Bronchial epithelial cell (primary cell): Measurements from ENCODE around the gene PLOD2. TPM values are rescaled to one million over a fixed set of nuclear protein-coding genes. Genes with fewer than 3 reads are reported as not detected.

ENCODE experiments used
- DNase-seq: peaks from one replicate; pipeline ENCODE4 v3.0.0-alpha.2; 2010; ENCODE audit warnings: low read depth
- FAIRE-seq: peaks from 2 replicates; lab custom pipeline; 2011; peaks lifted over from hg19 to GRCh38; lab: Jason Lieb, UNC
- H3K27me3 ChIP-seq: 2 replicates; pipeline ENCODE4 v1.5.1; 2011; ENCODE audit warnings: low read length; ENCODE audit not compliant: control insufficient read depth, insufficient read depth
- H3K36me3 ChIP-seq: 2 replicates; pipeline ENCODE4 v1.5.1; 2011; ENCODE audit warnings: low read length; ENCODE audit not compliant: control insufficient read depth, insufficient read depth
- H3K4me3 ChIP-seq: 2 replicates; pipeline ENCODE4 v1.5.1; 2011; ENCODE audit warnings: mild to moderate bottlenecking, low read depth, low read length, control low read depth
- CTCF ChIP-seq: IDR thresholded peaks from 2 replicates; pipeline ENCODE4 v1.5.1; 2011; ENCODE audit warnings: mild to moderate bottlenecking, moderate library complexity, low read length, control low read depth, inconsistent platforms; ENCODE audit not compliant: insufficient read depth, severe bottlenecking
- total RNA-seq: library from RNA; depleted of rRNA; stranded (reverse); fragments of >200 nt; gene quantifications from 2 replicates; pipeline ENCODE4 v1.2.1, GENCODE V29; 2014

The PLOD2 gene
- total RNA-seq, 1 donor from 2014 or later: 36.6 TPM

GRCh38 chr3:146086211-146086610, 74.8 kb downstream of the PLOD2 start:
- H3K27me3 ChIP-seq: no peaks in the 10 kb centered on the region
- TF ChIP-seq CTCF: no peak
- DNase-seq (no peak), FAIRE-seq (no peak)
- H3K4me3 ChIP-seq: no peak overlapping the region
- H3K36me3 ChIP-seq: peaks cover 1% of the 10 kb centered on the region

DNA sequence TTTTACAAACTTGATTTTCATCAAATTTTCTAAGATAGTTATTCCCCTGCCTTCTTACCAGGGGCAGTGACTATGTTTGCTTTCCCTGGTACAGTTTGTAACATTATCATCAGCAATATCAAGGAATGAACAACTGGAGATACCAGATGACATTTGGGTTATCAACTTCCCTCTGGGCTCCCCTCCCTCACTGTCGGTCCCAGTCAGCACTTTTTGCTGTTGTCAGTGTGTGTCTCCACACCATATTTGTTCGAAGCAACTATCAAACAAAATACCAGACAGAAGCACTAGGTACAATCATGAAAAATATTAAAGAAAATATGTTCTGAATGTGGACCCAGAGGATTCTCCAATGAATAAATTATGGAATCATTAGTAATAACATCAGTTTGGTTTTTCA, 75.3 kb downstream of the PLOD2 start:
- Histone ChIP-seq H3K27me3 (no peaks in the 10 kb centered on the region), H3K4me3 (no peak overlapping the region), H3K36me3 (peaks cover 1% of the 10 kb centered on the region)
- TF ChIP-seq CTCF: no peak
- FAIRE-seq: no peak
- DNase-seq: no peak

GRCh38 chr3:146080578-146080977, 80.4 kb downstream of the PLOD2 start:
- no peaks in the 10 kb centered on the region for H3K36me3 ChIP-seq
- no peak for DNase-seq
- no peak for FAIRE-seq
- no peak overlapping the region for H3K4me3 ChIP-seq
- TF ChIP-seq CTCF: no peak
- H3K27me3 ChIP-seq: no peaks in the 10 kb centered on the region

GRCh38 chr3:146078031-146078430, 83.0 kb downstream of the PLOD2 start:
- TF ChIP-seq CTCF: no peak
- DNase-seq (no peak), FAIRE-seq (peak; percentile 13)
- no peak overlapping the region for H3K4me3 ChIP-seq
- no peaks in the 10 kb centered on the region for H3K27me3 ChIP-seq
- H3K36me3 ChIP-seq: no peaks in the 10 kb centered on the region

DNA sequence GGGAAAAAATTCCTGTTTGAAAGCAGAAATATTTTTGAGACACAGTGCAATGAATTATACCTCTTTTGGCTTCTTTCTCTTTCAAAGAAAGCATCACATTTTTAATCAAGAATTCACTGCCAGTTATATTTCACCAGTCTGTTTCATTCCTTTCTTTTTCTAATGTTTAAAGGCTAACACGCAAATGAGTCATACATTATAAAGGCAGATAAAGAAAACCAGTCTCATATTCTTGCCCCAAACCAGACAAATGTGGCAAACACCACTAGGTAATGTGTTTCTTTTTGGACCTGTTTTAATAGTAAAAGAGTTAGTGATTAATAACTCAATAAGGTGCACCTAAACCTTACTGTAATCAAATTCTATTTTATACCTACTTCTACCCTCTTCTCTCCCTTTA, 83.8 kb downstream of the PLOD2 start:
- H3K4me3 ChIP-seq: no peak overlapping the region
- H3K36me3 ChIP-seq: no peaks in the 10 kb centered on the region
- no peaks in the 10 kb centered on the region for H3K27me3 ChIP-seq
- TF ChIP-seq CTCF: no peak
- FAIRE-seq (no peak), DNase-seq (no peak)

DNA sequence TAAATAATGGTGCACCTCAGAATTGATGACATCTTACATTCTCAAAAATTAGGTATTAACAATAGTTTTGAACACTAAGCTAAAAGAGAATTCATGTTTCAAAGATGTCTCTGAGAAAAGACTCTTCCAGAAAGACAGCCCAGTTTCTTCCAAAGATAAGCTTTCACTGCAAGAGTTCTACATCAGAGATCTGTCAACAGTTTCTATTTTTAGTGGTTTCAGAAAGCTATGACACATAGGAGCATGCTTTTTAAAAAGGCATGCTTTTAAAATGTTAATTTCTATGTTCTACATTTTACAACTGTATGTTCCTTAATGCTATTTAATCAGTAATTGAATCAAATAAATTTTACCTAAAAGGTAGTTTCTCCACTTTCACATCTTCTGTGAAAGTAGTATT, 88.2 kb downstream of the PLOD2 start:
- H3K36me3 ChIP-seq: peaks cover 6% of the 10 kb centered on the region
- H3K4me3 ChIP-seq: no peak overlapping the region
- FAIRE-seq (no peak), DNase-seq (no peak)
- no peak for TF ChIP-seq CTCF
- no peaks in the 10 kb centered on the region for H3K27me3 ChIP-seq
